MM.1S (cell line): ENCODE data around the gene STING1.

Experiments used
- CTCF ChIP-seq: fragments of 300-600 bp; sonication (generic); IDR thresholded peaks from 2 replicates; pipeline ENCODE4 v1.5.1; 2016; ENCODE audit warnings: antibody characterized with exemption, low read length, mixed read lengths
- EZH2 ChIP-seq: fragments of 300-600 bp; sonication (generic); optimal IDR thresholded peaks from 2 replicates; pipeline ENCODE3; 2017; ENCODE audit warnings: low read depth, mild to moderate bottlenecking, antibody characterized with exemption, low read length, mixed read lengths
- EZH2phosphoT487 ChIP-seq: fragments of 300-600 bp; sonication (generic); IDR thresholded peaks from 2 replicates; pipeline ENCODE4 v1.6.1; 2018; ENCODE audit warnings: antibody characterized with exemption, low read length

GRCh38 chr5:139492700-139493192, 10.2 kb upstream of the STING1 start:
- TF ChIP-seq CTCF (no peak), EZH2phosphoT487 (no peak), EZH2 (no peak)
